Thoracic aorta (tissue), 2 donors: Measurements from ENCODE around the gene GRB10. TPM values are rescaled to one million over a fixed set of nuclear protein-coding genes. Genes with fewer than 3 reads are reported as not detected.

Source experiments
- ATAC-seq: fragments of 150-250 bp; one replicate; pipeline ENCODE4 v1.8.0; 2017; ENCODE audit warnings: low read depth; ENCODE audit not compliant: insufficient number of reproducible peaks, low FRiP score
- DNase-seq: peaks from one replicate; pipeline ENCODE4 v3.0.0-alpha.2; 2020; ENCODE audit warnings: low spot score
- H3K27ac ChIP-seq, 2 donors: fragments of 200-600 bp; sonication (generic); 1 replicate in 1 of 2; 2 replicates in 1 of 2; pipeline ENCODE4 v1.5.1; 2016; ENCODE audit warnings: mild to moderate bottlenecking in 2 of 2, moderate library complexity in 2 of 2
- H3K27me3 ChIP-seq: fragments of 200-600 bp; sonication (generic); replicated peaks from 2 replicates; pipeline ENCODE4 v1.6.0; 2016; ENCODE audit warnings: mild to moderate bottlenecking; ENCODE audit not compliant: insufficient read depth
- H3K36me3 ChIP-seq: fragments of 200-600 bp; sonication (generic); one replicate; pipeline ENCODE4 v1.5.1; 2016
- H3K4me1 ChIP-seq, 2 donors: fragments of 200-600 bp; sonication (generic); 1 replicate in 1 of 2; 2 replicates in 1 of 2; pipeline versions ENCODE4 v1.5.1 to v1.6.0; 2016; ENCODE audit warnings: low read depth in 2 of 2, mild to moderate bottlenecking in 1 of 2; ENCODE audit not compliant: control insufficient read depth in 1 of 2
- H3K4me3 ChIP-seq: fragments of 200-600 bp; sonication (generic); 2 replicates; pipeline ENCODE4 v1.5.1; 2016; ENCODE audit warnings: mild to moderate bottlenecking
- H3K9me3 ChIP-seq: fragments of 200-600 bp; sonication (generic); 2 replicates; pipeline ENCODE4 v1.5.1; 2016
- total RNA-seq, 2 donors: library from RNA; depleted of rRNA; stranded (reverse); fragments of >200 nt; gene quantifications; one replicate each; pipeline versions ENCODE4 v1.1.0 to v1.2.3, GENCODE V29; 2016
- TF ChIP-seq, protein P1 (sequence below): fragments of 200-600 bp; sonication (generic); IDR thresholded peaks from one replicate; pipeline ENCODE4 v1.5.1; 2019; ENCODE audit warnings: antibody characterized with exemption

The GRB10 gene
- total RNA-seq, 2 donors from 2014 or later: 59.2 to 104 TPM

GRCh38 chr7:50540785-50541579 lies 241.7 kb downstream of the GRB10 start:
- Histone ChIP-seq H3K36me3 (no peaks in the 10 kb centered on the region), H3K4me3 (no peak overlapping the region), H3K9me3 (no peaks in the 10 kb centered on the region), H3K4me1 (no peaks in the 10 kb centered on the region), H3K27ac (no peak overlapping the region), H3K27me3 (no peaks in the 10 kb centered on the region)
- TF ChIP-seq, protein P1, sequence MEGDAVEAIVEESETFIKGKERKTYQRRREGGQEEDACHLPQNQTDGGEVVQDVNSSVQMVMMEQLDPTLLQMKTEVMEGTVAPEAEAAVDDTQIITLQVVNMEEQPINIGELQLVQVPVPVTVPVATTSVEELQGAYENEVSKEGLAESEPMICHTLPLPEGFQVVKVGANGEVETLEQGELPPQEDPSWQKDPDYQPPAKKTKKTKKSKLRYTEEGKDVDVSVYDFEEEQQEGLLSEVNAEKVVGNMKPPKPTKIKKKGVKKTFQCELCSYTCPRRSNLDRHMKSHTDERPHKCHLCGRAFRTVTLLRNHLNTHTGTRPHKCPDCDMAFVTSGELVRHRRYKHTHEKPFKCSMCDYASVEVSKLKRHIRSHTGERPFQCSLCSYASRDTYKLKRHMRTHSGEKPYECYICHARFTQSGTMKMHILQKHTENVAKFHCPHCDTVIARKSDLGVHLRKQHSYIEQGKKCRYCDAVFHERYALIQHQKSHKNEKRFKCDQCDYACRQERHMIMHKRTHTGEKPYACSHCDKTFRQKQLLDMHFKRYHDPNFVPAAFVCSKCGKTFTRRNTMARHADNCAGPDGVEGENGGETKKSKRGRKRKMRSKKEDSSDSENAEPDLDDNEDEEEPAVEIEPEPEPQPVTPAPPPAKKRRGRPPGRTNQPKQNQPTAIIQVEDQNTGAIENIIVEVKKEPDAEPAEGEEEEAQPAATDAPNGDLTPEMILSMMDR: no peak
- no peak for ATAC-seq
- no peak for DNase-seq

Other genes starting within 250 kb of the GRB10 start
- gene DDC, start 217.5 kb downstream of the GRB10 start, total RNA-seq: under 1 TPM in 1 of 2 donors, not detected in 1; 0.85 TPM